ENCODE measurements around the gene HSD11B2. TPM values are rescaled to one million over a fixed set of nuclear protein-coding genes. Genes with fewer than 3 reads are reported as not detected.

The HSD11B2 gene
- total RNA-seq, 1 experiment from 2014 or later = 33.4 TPM

DNA sequence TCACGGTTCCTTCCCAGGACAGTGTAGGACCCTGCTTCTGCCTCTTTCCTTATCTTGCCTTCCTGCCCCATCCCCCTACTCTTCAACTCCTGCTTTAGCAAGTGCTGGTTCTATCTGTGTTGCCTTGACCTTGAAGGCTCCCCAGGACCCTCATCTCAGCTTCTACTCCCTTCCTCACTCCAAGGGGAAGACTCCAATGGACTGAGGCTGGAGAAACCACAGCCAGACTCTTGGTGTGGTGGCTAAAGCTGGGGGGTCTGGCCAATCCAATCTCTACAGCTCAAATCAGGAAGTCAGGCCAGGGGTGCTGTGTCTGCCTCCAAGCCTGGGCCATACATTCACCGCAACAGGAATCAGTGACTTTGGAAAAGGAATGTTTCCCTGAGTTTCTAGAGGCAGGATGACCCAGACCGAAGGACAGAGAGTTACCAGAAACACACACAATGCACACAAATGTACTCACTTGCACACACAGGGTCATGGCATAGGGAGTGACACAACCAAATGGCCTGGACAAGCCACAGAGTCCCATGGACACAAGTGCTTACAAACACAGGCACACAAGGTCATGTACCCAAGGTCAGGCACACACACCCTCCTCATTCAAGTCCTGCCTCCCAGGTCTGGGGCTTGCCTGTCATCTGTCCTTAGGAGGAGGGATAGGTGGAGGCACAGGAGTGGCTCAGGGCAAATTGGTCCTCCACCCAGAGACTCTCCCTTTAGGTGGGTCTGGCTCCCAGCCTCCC, 1.7 kb upstream of the HSD11B2 start:
- Mint-ChIP-seq H3K27ac (no peak overlapping the region), H3K36me3 (no peaks in the 10 kb centered on the region), H3K4me3 (peak overlapping the region; percentile 77), H3K27me3 (ENCODE audit: low read depth) (peaks cover 12% of the 10 kb centered on the region), H3K9me3 (no peaks in the 10 kb centered on the region), H3K4me1 (peaks cover 77% of the 10 kb centered on the region)
- CTCF ChIA-PET = interaction anchor here (0.6 to 10.4 kb wide), 21 partner anchors 9 to 468 kb away, joined by 3 to 234 read pairs (median 11); partner anchors contain the start of genes ATP6V0D1, CES3, LRRC36 and ZDHHC1
- DNase-seq (ENCODE audit: low spot score) (no peak), ATAC-seq (no peak)
- POLR2A ChIA-PET = no interaction called here
- TF ChIP-seq ZNF671 (CRISPR knock-in tag; IDR thresholded peaks at IDR 0.05) = no peak
- TF ChIP-seq MXD4 (CRISPR knock-in tag; IDR thresholded peaks at IDR 0.05; ENCODE audit: borderline replicate concordance) = no peak
- TF ChIP-seq ESRRA (CRISPR knock-in tag; IDR thresholded peaks at IDR 0.05; ENCODE audit: borderline replicate concordance) = peak; percentile 62; the same call in 1 of the 2 replicates
- TF ChIP-seq GABPB1 (CRISPR knock-in tag; IDR thresholded peaks at IDR 0.05) = 0 out of 2 replicates have a peak, but pooled peaks have one; percentile 46

DNA sequence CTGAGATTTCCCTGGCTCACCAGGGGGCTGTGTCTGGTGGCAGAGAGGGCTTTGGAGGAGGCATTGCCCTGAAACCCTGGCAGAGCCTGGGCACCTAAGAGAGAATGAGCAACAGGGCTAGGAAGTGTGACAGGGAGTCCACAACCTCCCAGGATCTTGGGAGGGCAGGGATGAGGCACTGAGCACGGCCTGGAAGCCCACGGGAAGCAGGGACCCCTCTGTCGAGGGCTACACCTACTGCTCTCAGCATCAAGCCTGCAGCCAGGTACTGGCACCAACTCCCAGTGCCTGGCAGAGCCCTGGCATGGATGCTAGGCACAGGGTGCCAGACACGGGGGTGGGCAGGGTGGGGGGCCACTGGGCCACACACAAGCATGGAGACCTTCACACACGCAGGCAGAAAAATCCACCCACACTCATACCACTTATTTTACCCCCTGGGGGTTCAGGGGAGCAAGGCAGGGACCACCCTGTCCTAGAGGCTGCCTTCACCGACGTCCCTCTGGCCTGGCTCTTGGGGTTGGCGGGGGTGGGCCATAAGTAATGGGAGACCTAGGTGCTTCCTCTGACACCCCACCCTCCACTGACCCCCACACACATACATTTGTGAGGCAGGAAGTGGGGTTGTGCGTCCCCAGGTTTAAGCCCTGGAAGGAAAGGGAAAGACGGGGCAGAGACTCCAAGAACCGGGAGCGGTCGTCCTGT, 970 bp upstream of the HSD11B2 start:
- no peak for DNase-seq (ENCODE audit: low spot score)
- POLR2A ChIA-PET = interaction anchor here (0.6 to 1.3 kb wide), 3 partner anchors 12 to 81 kb away, joined by 3 to 5 read pairs (median 3); no protein-coding TSS in a partner anchor
- no peak for ATAC-seq
- CTCF ChIA-PET = interaction anchor here (0.6 to 10.4 kb wide), 18 partner anchors 9 to 412 kb away, joined by 3 to 234 read pairs (median 10); no protein-coding TSS in a partner anchor
- Mint-ChIP-seq H3K27ac (peak overlapping the region; percentile 53; the same call in 1 of the 2 replicates), H3K4me1 (peaks cover 71% of the 10 kb centered on the region), H3K27me3 (ENCODE audit: low read depth) (peaks cover 12% of the 10 kb centered on the region), H3K4me3 (peak overlapping the region; percentile 77), H3K9me3 (no peaks in the 10 kb centered on the region), H3K36me3 (no peaks in the 10 kb centered on the region)
- TF ChIP-seq, protein P1, sequence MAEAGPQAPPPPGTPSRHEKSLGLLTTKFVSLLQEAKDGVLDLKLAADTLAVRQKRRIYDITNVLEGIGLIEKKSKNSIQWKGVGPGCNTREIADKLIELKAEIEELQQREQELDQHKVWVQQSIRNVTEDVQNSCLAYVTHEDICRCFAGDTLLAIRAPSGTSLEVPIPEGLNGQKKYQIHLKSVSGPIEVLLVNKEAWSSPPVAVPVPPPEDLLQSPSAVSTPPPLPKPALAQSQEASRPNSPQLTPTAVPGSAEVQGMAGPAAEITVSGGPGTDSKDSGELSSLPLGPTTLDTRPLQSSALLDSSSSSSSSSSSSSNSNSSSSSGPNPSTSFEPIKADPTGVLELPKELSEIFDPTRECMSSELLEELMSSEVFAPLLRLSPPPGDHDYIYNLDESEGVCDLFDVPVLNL (CRISPR knock-in tag; IDR thresholded peaks at IDR 0.05; ENCODE audit: borderline replicate concordance, low read depth) = no peak
- TF ChIP-seq ZNF121 (CRISPR knock-in tag; IDR thresholded peaks at IDR 0.05) = no peak
- TF ChIP-seq, protein P2, sequence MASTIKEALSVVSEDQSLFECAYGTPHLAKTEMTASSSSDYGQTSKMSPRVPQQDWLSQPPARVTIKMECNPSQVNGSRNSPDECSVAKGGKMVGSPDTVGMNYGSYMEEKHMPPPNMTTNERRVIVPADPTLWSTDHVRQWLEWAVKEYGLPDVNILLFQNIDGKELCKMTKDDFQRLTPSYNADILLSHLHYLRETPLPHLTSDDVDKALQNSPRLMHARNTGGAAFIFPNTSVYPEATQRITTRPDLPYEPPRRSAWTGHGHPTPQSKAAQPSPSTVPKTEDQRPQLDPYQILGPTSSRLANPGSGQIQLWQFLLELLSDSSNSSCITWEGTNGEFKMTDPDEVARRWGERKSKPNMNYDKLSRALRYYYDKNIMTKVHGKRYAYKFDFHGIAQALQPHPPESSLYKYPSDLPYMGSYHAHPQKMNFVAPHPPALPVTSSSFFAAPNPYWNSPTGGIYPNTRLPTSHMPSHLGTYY (CRISPR knock-in tag; IDR thresholded peaks at IDR 0.05) = no peak
- no peak for TF ChIP-seq ZNF219 (CRISPR knock-in tag; IDR thresholded peaks at IDR 0.05; ENCODE audit: borderline replicate concordance)
- TF ChIP-seq SMAD4 (CRISPR knock-in tag; IDR thresholded peaks at IDR 0.05) = no peak
- TF ChIP-seq, protein P3, sequence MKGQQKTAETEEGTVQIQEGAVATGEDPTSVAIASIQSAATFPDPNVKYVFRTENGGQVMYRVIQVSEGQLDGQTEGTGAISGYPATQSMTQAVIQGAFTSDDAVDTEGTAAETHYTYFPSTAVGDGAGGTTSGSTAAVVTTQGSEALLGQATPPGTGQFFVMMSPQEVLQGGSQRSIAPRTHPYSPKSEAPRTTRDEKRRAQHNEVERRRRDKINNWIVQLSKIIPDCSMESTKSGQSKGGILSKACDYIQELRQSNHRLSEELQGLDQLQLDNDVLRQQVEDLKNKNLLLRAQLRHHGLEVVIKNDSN (CRISPR knock-in tag; IDR thresholded peaks at IDR 0.05) = no peak
- no peak for TF ChIP-seq ESRRA (CRISPR knock-in tag; IDR thresholded peaks at IDR 0.05; ENCODE audit: borderline replicate concordance)
- no peak for TF ChIP-seq NR1H2 (CRISPR knock-in tag; IDR thresholded peaks at IDR 0.05)
- TF ChIP-seq CBFB (CRISPR knock-in tag; IDR thresholded peaks at IDR 0.05; ENCODE audit: low read depth) = no peak
- TF ChIP-seq FOXK1 (CRISPR knock-in tag; IDR thresholded peaks at IDR 0.05) = no peak
- no peak for TF ChIP-seq ATF1 (CRISPR knock-in tag; IDR thresholded peaks at IDR 0.05)
- no peak for TF ChIP-seq RELA (CRISPR knock-in tag; IDR thresholded peaks at IDR 0.05; ENCODE audit: borderline replicate concordance)
- TF ChIP-seq MYBL2 (CRISPR knock-in tag; IDR thresholded peaks at IDR 0.05) = no peak
- TF ChIP-seq, protein P4, sequence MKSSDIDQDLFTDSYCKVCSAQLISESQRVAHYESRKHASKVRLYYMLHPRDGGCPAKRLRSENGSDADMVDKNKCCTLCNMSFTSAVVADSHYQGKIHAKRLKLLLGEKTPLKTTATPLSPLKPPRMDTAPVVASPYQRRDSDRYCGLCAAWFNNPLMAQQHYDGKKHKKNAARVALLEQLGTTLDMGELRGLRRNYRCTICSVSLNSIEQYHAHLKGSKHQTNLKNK (CRISPR knock-in tag; IDR thresholded peaks at IDR 0.05) = no peak
- no peak for TF ChIP-seq ELF4 (CRISPR knock-in tag; IDR thresholded peaks at IDR 0.05; ENCODE audit: low read depth)
- TF ChIP-seq, protein P5, sequence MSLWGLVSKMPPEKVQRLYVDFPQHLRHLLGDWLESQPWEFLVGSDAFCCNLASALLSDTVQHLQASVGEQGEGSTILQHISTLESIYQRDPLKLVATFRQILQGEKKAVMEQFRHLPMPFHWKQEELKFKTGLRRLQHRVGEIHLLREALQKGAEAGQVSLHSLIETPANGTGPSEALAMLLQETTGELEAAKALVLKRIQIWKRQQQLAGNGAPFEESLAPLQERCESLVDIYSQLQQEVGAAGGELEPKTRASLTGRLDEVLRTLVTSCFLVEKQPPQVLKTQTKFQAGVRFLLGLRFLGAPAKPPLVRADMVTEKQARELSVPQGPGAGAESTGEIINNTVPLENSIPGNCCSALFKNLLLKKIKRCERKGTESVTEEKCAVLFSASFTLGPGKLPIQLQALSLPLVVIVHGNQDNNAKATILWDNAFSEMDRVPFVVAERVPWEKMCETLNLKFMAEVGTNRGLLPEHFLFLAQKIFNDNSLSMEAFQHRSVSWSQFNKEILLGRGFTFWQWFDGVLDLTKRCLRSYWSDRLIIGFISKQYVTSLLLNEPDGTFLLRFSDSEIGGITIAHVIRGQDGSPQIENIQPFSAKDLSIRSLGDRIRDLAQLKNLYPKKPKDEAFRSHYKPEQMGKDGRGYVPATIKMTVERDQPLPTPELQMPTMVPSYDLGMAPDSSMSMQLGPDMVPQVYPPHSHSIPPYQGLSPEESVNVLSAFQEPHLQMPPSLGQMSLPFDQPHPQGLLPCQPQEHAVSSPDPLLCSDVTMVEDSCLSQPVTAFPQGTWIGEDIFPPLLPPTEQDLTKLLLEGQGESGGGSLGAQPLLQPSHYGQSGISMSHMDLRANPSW (CRISPR knock-in tag; conservative IDR thresholded peaks at IDR 0.05; ENCODE audit: low read depth) = no peak
- TF ChIP-seq ZNF317 (CRISPR knock-in tag; IDR thresholded peaks at IDR 0.05; ENCODE audit: borderline replicate concordance, low read depth) = no peak
- TF ChIP-seq, protein P6, sequence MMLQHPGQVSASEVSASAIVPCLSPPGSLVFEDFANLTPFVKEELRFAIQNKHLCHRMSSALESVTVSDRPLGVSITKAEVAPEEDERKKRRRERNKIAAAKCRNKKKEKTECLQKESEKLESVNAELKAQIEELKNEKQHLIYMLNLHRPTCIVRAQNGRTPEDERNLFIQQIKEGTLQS (CRISPR knock-in tag; conservative IDR thresholded peaks at IDR 0.05) = no peak
- TF ChIP-seq, protein P7, sequence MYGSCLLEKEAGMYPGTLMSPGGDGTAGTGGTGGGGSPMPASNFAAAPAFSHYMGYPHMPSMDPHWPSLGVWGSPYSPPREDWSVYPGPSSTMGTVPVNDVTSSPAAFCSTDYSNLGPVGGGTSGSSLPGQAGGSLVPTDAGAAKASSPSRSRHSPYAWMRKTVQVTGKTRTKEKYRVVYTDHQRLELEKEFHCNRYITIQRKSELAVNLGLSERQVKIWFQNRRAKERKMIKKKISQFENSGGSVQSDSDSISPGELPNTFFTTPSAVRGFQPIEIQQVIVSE (CRISPR knock-in tag; IDR thresholded peaks at IDR 0.05; ENCODE audit: borderline replicate concordance) = no peak
- TF ChIP-seq PRRX2 (CRISPR knock-in tag; IDR thresholded peaks at IDR 0.05) = no peak
